GM19238 (cell line): Measurements from ENCODE around the gene TMEM151B.
"Not testable (repeated sequence)": the region's sequence is repeated elsewhere in the genome, so short reads cannot be mapped to it uniquely, and the experiment has no call there.

ENCODE experiments used
- DNase-seq: peaks from one replicate; pipeline ENCODE4 v3.0.0; 2011; ENCODE audit warnings: low spot score; ENCODE audit not compliant: insufficient read length

The TMEM151B gene

GRCh38 chr6:44333273-44333919 lies 63.1 kb downstream of the TMEM151B start:
- DNase-seq: no peak

DNA sequence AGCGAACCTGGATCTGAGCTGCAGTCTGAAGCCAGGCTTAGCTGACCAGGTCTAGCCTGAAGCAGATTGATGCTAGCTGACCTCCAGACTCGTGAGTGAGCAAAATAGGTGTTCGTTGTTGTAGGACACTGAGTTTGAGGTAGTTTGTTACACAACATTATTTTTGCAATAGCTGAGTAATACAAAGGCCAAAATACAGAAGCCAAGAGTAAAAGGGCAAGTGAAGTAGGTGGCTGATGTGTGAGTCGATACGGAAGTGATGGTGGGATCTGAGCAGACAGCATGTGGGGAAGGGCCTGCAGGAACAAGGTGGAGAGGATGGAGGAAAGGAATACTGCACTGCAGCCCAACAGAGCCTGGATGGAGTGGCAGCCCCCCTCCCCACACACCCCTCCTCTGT lies 63.7 kb downstream of the TMEM151B start:
- DNase-seq: no peak

GRCh38 chr6:44335631-44336030 lies 65.4 kb downstream of the TMEM151B start:
- no peak for DNase-seq

- peak; percentile 38 for DNase-seq
Measured at GRCh38 chr6:44338228-44339122, 68.2 kb downstream of the TMEM151B start.

DNA sequence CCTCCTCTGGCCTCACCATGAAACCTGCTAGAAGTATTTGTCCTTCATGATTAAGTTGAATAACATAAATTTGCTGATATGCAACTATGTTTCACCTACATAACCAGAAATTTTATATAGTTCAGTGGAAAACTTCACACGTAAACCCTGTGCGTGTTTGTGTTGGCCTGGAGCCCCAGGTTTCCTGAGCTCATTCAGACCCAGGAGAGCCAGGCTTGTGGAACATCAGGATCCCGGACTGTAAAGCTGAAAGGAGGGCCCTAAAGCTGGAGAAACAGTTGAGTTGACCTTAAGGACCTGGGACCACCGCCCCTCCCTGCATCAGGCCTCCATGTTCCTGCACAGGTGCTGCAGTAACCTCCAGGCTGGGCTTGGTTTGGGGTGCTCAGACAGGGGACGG lies 69.1 kb downstream of the TMEM151B start:
- no peak for DNase-seq

GRCh38 chr6:44339763-44340625 lies 69.7 kb downstream of the TMEM151B start:
- no peak for DNase-seq

DNA sequence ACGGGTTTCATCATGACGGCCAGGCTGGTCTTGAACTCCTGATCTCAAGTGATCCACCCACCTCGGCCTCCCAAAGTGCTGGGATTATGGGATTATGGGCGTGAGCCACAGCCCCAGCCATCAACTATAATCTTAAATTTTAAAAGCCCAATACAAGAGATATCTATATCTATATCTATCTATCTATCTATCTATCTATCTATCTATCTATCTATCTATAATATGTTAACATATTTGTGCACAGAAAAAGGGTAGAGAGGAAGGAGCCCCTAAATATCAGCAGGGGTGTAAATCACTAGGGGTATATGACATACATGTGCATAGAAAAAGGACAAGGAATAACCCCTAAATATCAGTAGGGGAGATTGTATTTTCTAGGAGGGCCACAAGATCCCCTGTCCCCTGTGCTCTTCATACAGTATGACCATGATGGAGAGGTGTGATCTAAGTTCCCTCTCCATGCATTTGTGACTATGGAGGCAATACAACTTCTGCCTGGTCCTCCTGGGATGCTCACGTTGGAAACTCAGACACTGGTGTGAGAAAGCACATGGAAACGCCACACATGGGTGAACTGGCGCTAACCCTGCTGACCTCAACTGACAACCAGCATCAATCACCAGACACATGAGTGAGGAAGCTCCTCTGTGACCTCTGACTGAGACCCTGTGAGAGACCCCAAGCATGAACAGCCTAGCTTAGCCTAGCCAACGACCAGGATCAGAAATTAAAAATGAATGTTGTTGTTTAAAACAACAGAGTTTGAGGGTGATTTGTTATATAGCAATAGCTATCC lies 71.0 kb downstream of the TMEM151B start:
- no peak for DNase-seq

DNA sequence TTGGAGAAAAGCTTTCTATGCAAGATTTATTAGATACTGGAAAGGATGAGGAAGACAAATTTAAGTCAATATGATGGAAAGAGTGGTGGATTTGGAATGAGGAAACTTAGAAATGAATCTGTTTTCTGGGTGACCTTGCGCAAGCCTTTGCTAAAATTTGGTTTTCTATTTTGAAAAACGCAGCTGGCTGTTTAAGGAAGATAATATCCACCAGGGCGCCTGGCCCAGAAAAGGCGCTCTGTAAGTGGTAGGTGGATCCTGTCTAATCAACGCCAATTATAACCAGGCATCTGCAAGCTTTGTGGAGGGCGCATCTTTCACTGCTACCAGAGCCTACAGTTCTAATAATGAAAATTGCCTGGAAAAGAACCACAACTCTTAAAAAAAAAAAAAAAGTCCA lies 71.8 kb downstream of the TMEM151B start:
- no peak for DNase-seq

DNA sequence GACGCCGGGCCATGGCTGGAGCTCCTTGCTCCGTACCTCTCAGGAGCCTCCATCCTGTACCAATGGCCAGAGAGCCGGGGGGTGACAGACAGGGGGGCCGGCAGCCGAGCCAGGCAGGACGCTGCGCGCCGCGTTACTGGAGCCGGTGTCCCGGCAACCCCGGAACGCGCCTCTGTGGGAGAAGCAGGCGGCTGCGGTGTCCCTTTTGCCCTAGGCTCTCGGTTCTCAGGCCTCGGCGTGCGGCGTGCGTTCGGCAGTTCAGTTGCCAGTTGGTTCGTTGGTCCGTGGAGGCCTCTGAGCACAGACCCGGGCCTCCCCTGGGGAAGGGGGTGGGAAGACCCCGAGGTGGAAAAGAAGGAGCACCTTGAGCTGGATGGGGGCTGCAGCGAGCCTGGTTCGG lies 72.2 kb downstream of the TMEM151B start, which contains the start of gene SPATS1:
TSS of gene SPATS1 (plus strand) at position 162 of the 400 bp plus-strand sequence. CDS start 446 bp downstream, outside the sequence.
- no peak for DNase-seq

DNA sequence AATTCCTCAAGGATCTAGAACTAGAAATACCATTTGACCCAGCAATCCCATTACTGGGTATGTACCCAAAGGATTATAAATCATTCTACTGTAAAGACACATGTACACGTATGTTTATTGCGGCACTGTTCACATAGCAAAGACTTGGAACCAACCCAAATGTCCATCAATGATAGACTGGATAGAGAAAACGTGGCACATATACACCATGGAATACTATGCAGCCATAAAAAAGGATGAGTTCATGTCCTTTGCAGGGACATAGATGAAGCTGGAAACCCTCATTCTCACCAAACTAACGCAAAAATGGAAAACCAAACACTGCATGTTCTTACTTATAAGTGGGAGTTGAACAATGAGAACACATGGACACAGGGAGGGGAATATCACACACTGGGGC lies 76.6 kb downstream of the TMEM151B start:
- not testable (repeated sequence) for DNase-seq

GRCh38 chr6:44349904-44350649 lies 79.8 kb downstream of the TMEM151B start:
- no peak for DNase-seq

DNA sequence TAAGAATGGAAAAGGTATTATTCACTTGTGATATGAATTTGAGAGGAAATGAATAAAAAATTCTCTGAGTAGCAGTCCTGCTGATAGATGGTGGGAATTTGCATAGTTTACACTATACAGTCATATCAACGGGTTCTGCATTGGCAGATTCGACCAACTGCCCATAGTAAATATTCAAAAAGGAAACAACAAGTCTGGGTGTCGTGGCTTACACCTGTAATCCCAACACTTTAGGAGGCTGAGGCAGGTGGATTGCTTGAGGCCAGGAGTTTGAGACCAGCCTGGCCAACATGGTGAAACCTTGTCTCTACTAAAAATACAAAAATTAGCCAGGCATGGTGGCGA lies 80.4 kb downstream of the TMEM151B start:
- DNase-seq: not testable (repeated sequence)

GRCh38 chr6:44352259-44352658 lies 82.0 kb downstream of the TMEM151B start:
- DNase-seq: no peak

DNA sequence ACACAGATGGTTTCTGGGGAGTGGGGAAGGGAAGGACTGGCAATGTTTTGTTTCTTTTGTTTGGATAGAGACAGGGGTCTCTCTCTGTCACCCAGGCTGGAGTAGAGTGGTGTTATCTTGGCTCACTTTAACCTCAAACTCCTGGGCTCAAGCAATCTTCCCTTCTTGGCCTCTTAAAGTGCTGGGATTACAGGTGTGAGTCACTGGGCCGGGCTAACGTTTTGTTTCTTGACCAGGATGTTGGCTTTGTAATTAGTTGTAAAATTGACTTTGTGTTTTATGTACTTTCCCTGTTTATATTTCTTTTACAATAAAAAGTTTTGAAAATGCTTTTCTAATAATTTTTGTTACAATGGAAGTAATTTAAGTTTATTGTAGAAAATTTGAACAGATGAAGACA lies 83.1 kb downstream of the TMEM151B start:
- no peak for DNase-seq

GRCh38 chr6:44355640-44356039 lies 85.4 kb downstream of the TMEM151B start:
- no peak for DNase-seq

- no peak for DNase-seq
Measured at GRCh38 chr6:44356487-44356886, 86.2 kb downstream of the TMEM151B start.
